ENCODE results near the gene PRDM16. TPM values are rescaled to one million over a fixed set of nuclear protein-coding genes. Genes with fewer than 3 reads are reported as not detected.

PRDM16 gene
- total RNA-seq, 1 experiment from 2014 or later, result 0.61 TPM

- in situ Hi-C loops (cut with HindIII; ENCODE audit: low pct_unique_long_range_greater_than_20kb, low sequenced_read_pairs), result no loop called here
- DNase-seq (ENCODE audit: low read depth, low spot score), result no peak
These were observed 38.2 kb upstream of the PRDM16 start for GRCh38 chr1:3030663-3031381.

- in situ Hi-C loops (cut with HindIII; ENCODE audit: low pct_unique_long_range_greater_than_20kb, low sequenced_read_pairs), result no loop called here
- DNase-seq (ENCODE audit: low read depth, low spot score), result no peak
These were observed 37.4 kb upstream of the PRDM16 start for GRCh38 chr1:3031401-3032221.

DNA sequence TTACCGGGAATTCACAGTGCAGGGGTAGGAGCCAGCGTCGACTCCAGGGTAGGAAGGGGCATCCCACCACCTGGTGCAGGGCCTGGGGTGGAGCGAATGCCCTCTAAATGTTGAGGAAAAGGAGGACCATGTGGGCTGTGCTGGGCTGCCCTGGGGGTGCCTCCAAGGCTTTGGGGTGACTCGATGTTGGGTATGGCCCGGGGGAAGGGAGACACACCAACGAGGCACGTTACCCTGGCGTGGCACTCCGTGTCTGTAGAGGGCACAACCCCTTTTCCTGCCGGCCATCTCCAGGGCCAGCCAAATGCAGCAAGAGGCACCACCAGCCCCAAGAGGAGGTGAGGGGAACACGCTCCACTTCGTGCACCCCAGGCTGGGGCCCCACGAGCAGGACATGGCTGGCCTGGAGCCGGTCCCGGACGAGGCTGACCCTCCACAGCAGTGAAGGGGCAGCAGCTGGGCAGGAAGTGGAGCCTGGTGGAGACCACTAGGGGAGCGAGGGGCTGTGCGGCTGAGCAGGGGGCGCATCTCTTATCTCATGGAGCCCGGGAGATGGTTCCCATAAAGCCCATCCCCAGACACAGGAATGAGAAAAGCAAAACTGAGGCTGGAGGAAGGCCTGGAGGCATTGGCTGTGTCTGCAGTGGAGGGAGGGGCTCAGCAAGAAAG, 36.5 kb upstream of the PRDM16 start:
- no peak for DNase-seq (ENCODE audit: low read depth, low spot score)
- in situ Hi-C loops (cut with HindIII; ENCODE audit: low pct_unique_long_range_greater_than_20kb, low sequenced_read_pairs), result no loop called here

DNA sequence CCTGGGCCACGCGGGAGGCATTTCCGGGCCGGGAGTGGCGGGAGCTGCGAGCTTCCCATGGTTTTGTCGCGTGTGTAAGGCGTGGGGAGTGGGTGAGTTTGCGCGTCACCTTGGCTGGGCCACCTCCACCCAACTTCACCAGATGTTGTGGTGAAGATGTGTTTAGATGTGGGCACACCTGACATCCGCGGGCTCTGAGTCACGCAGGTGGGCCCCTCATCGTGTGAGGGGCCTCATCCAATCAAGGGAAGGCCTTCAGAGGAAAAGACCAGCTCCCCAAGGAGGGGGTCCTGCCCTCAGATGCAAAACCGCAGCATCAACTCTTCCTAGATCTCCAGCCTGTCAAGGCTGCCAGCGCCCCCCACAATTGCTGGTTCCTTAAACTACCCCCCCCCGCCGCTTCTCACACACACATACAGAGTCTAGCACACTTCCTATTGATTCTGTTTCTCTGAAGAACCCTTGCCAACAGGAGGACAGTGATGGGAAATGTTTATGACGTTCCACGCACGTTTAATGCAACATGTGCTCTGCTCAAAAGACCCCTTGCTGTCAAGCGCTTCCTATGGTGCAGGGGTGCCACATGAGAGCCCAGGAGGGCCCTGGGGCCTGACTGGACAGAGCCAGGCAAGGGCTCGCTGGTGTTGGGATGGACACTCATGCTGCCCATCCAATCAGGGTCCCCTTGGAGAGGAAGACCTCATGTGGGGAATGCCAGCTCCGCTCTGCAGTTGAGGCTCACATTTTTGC, 35.8 kb upstream of the PRDM16 start:
- in situ Hi-C loops (cut with HindIII; ENCODE audit: low pct_unique_long_range_greater_than_20kb, low sequenced_read_pairs), result no loop called here
- no peak for DNase-seq (ENCODE audit: low read depth, low spot score)

DNA sequence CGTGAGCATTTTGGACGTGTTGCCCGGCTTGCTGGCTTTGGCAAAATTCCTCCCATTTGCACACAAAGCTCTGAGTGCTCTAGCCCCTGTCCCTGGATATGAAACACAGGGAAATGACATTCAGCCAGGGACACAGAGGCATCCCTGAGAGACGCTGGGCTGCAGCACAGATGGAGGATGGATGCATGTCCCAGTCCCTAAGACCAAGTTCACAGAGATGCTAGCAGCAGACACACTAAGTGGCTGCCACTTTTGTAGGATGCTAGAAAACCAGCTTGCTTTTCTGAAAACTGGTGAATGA, 35.3 kb upstream of the PRDM16 start:
- in situ Hi-C loops (cut with HindIII; ENCODE audit: low pct_unique_long_range_greater_than_20kb, low sequenced_read_pairs), result no loop called here
- DNase-seq (ENCODE audit: low read depth, low spot score), result no peak

DNA sequence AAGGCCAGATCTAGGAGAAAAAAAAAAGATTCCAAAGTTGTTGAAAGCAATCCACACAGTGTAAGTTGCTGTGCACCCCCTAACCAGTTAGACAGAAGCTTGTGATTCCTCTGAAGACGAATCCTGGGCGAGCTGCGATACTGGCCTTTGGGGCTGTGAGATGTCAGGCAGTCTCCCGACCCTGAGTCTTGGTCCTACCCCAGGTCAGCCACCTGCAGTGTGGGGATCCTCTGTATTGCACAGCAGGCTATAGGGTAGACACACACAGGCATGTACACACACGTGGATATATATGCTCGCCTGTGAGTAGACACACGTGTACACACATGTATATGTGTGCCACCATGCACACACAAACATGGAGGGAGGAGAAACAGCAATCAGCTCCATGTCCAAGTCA, 34.8 kb upstream of the PRDM16 start:
- in situ Hi-C loops (cut with HindIII; ENCODE audit: low pct_unique_long_range_greater_than_20kb, low sequenced_read_pairs), result no loop called here
- DNase-seq (ENCODE audit: low read depth, low spot score), result no peak

- in situ Hi-C loops (cut with HindIII; ENCODE audit: low pct_unique_long_range_greater_than_20kb, low sequenced_read_pairs), result no loop called here
- DNase-seq (ENCODE audit: low read depth, low spot score), result no peak
These were observed 34.1 kb upstream of the PRDM16 start for GRCh38 chr1:3034728-3035562.

GRCh38 chr1:3035563-3036446, 33.2 kb upstream of the PRDM16 start:
- DNase-seq (ENCODE audit: low read depth, low spot score), result no peak
- in situ Hi-C loops (cut with HindIII; ENCODE audit: low pct_unique_long_range_greater_than_20kb, low sequenced_read_pairs), result no loop called here

DNA sequence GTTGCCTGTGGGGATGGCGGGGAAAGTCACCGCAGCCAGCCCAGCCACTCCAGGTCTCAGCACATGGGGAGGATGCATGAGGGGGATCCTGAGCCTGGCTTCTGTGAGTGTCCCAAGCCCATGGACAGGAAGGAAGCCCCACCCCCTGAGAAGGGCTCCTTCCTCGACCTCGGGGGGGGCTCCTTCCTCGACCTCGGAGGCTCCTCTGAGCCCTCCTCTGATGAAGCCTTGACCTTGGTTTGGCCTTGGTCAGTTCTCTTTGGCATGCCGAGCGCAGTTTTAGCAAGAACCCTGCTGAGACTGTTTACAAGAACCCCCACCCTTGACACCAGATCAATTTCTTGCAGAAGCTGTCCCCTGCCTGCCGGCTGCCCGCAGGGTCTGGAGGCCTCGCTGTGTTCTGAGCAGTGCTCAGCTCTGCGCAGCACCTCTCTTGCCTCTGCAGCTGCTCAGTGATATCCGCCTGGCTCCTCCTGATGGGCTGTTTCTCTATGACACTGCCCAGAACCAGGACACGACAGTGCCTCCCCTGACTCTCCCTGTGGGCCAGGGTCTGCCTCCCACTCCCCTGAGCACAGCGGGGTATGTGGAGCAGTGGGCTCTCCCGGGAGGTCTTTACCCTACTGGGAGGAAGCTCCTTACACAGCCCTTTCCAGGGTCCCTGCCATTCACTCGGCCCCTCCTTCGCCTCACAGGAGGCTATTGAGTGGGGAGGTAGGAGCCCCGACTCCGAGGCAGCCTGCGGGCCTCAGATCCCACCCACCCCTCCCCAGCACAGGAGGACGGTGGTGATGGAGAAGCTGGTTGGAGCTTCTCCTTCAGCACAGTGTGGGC, 32.3 kb upstream of the PRDM16 start:
- in situ Hi-C loops (cut with HindIII; ENCODE audit: low pct_unique_long_range_greater_than_20kb, low sequenced_read_pairs), result no loop called here
- DNase-seq (ENCODE audit: low read depth, low spot score), result no peak

GRCh38 chr1:3037281-3038040, 31.5 kb upstream of the PRDM16 start:
- in situ Hi-C loops (cut with HindIII; ENCODE audit: low pct_unique_long_range_greater_than_20kb, low sequenced_read_pairs), result no loop called here
- DNase-seq (ENCODE audit: low read depth, low spot score), result no peak

DNA sequence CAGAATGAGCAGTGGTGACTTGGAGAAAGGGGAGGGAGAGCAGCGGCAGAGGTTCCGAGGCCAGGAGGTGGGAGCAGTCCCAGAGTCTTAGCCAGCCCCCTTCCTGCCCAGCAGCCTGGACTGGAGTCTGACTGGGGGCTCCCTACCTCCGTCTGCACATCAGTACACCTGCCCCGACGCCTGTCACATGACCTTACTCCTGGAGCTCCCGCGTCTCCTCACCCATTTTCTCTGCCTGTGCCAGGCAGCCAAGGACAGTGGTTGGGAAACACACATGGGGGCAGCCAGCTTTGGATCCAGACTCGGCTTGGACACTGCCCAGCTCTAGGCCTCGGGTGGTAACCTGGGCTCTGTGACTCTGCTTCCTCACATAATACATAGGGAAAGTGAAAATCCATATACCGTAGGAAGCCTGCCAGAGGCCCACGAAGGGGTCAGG, 30.9 kb upstream of the PRDM16 start:
- no peak for DNase-seq (ENCODE audit: low read depth, low spot score)
- in situ Hi-C loops (cut with HindIII; ENCODE audit: low pct_unique_long_range_greater_than_20kb, low sequenced_read_pairs), result no loop called here

- in situ Hi-C loops (cut with HindIII; ENCODE audit: low pct_unique_long_range_greater_than_20kb, low sequenced_read_pairs), result no loop called here
- DNase-seq (ENCODE audit: low read depth, low spot score), result no peak
These were observed 30.3 kb upstream of the PRDM16 start for GRCh38 chr1:3038571-3039181.

- in situ Hi-C loops (cut with HindIII; ENCODE audit: low pct_unique_long_range_greater_than_20kb, low sequenced_read_pairs), result no loop called here
- DNase-seq (ENCODE audit: low read depth, low spot score), result no peak
These were observed 29.0 kb upstream of the PRDM16 start for GRCh38 chr1:3040004-3040403.

DNA sequence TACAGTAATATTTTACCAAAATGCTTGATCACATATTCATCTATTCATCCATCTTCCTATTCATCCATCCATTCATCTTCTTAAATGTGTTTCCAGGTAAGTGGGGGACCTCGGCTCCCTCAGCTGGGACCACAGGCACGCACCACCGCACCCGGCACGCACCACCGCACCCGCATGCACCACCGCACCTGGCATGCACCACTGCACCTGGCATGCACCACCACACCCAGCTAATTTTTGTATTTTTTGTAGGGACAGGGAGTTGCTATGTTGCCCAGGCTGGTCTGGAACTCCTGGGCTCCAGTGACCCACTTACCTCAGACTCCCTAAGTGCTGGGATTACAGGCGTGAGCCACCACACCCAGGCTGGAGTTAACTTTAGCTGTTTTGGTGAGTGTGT, 26.5 kb upstream of the PRDM16 start:
- in situ Hi-C loops (cut with HindIII; ENCODE audit: low pct_unique_long_range_greater_than_20kb, low sequenced_read_pairs), result no loop called here
- no peak for DNase-seq (ENCODE audit: low read depth, low spot score)

GRCh38 chr1:3049164-3049563, 19.8 kb upstream of the PRDM16 start:
- in situ Hi-C loops (cut with HindIII; ENCODE audit: low pct_unique_long_range_greater_than_20kb, low sequenced_read_pairs), result no loop called here

More at GRCh38 chr1:3049164-3049563, 19.8 kb upstream of the PRDM16 start:
- no peak for DNase-seq (ENCODE audit: low read depth, low spot score)

All from SK-MEL-5 (cell line).